Measurements from ENCODE around the gene NUP160. TPM values are rescaled to one million over a fixed set of nuclear protein-coding genes. Genes with fewer than 3 reads are reported as not detected.

Gene NUP160
- total and polyA plus RNA-seq, 2 of the 13 experiments (the other 11 are each of a cell fraction or from before 2014, with no cell fraction given): 28.3 to 43.5 TPM

DNA sequence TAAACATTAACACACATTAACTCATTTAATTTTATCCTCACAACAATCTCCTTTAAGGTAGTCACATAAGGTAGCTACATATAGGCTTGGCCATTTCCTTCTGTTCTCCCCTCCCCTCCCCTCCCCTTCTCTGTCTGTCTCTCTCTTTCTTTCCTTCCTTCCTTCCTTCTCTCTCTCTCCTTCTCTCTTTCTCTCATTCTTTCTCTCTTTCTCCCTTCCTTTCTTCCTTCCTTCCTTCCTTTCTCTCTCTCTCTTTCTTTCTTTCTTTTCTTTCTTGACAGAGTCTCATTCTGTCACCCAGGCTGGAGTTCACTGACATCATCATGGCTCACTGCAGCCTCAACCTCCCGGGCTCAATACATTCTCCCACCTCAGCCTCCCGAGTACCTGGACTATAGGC lies 22.3 kb upstream of the NUP160 start (continued):
- TF ChIP-seq, protein P1, sequence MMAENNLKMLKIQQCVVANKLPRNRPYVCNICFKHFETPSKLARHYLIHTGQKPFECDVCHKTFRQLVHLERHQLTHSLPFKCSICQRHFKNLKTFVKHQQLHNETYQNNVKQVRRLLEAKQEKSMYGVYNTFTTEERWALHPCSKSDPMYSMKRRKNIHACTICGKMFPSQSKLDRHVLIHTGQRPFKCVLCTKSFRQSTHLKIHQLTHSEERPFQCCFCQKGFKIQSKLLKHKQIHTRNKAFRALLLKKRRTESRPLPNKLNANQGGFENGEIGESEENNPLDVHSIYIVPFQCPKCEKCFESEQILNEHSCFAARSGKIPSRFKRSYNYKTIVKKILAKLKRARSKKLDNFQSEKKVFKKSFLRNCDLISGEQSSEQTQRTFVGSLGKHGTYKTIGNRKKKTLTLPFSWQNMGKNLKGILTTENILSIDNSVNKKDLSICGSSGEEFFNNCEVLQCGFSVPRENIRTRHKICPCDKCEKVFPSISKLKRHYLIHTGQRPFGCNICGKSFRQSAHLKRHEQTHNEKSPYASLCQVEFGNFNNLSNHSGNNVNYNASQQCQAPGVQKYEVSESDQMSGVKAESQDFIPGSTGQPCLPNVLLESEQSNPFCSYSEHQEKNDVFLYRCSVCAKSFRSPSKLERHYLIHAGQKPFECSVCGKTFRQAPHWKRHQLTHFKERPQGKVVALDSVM (CRISPR knock-in tag; IDR thresholded peaks at IDR 0.05): no peak
- no peak for TF ChIP-seq ZNF12 (CRISPR knock-in tag; IDR thresholded peaks at IDR 0.05)

DNA sequence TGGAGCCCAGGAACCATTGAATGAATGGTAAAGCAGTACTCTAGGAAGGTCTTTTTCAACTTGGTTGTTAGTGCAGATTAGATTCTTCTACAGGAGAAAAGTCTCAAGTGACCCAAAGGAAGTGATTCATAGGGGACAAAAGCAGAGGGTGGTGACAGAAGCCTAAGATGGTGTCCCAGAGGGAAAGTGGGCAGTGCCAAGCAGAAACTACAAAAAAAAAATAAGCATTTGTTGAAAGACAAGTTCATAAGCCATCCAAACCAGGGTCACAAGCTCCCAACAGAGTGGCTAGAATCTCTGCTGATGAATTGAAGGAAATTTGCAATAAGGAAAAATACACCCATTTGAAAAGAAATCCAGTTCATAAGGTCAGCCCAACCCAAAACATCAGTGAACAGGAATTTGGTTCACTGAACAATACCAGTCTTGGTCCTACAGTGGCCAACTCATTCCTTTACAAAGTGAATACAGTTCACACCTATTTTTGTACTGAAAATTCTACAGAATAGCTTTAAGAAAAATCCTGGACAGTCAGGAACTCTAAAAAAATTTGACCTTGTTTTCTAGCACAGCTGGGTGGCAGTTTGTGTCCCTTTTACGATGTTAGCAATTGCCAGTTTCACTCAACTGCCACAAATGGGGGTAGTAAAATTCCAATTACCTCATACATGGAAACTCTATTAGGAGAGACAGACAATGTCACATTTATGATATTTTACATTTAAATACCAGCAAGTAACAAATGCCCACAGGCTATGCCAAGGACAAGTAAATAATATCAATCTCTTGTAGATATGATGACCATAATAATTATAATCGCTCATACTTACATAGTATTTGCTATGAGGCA lies 21.6 kb upstream of the NUP160 start:
- peaks cover 2% of the 10 kb centered on the region; the same call in 1 of the 2 replicates for H3K4me1 ChIP-seq (ENCODE audit: insufficient read depth, low read length)
- no peak overlapping the region for H3K27ac ChIP-seq (ENCODE audit: extremely low read length, insufficient read depth, low read length)
- H3K4me3 ChIP-seq (replicated peaks in 1 of 3; ENCODE audit: insufficient read depth in 1 of 3, low read depth in 2 of 3, low read length in 3 of 3): no peak overlapping the region
- intact Hi-C loops (cut with micrococcal nuclease; ENCODE audit: unreplicated experiment): no loop called here
- ChIA-PET POLR2A (no interaction called here), CTCF (ENCODE audit: low intra/inter-chr PET ratio, low total read pairs) (no interaction called here)
- no peaks in the 10 kb centered on the region; a peak in 1 of 5 replicates for H3K27me3 ChIP-seq (ENCODE audit: control insufficient read depth in 1 of 2, insufficient read depth in 2 of 2, low read length in 2 of 2)
- in situ Hi-C loops (cut with HindIII; ENCODE audit: extremely low pct_ligation_motif_present, low pct_unique_long_range_greater_than_20kb): no loop called here
- FAIRE-seq (no peak), DNase-seq (ENCODE audit: low spot score) (no peak), ATAC-seq (no peak)
- 5% methylated on average over 2 of the region's 2 CpGs for WGBS (ENCODE audit: low lambda C conversion rate)
- H2AFZ ChIP-seq (ENCODE audit: low read length): no peak overlapping the region
- no peaks in the 10 kb centered on the region for H3K79me2 ChIP-seq (ENCODE audit: insufficient read depth, low read length)
- H4K20me1 ChIP-seq (ENCODE audit: insufficient read depth, low read length): no peaks in the 10 kb centered on the region
- H3K4me2 ChIP-seq (ENCODE audit: low read depth, low read length): no peak overlapping the region
- H3K36me3 ChIP-seq (replicated peaks in 1 of 2; ENCODE audit: control insufficient read depth in 1 of 2, insufficient read depth in 2 of 2, low read length in 2 of 2): no peaks in the 10 kb centered on the region
- no peak overlapping the region for H3K9ac ChIP-seq (ENCODE audit: insufficient read depth, low read depth, low read length)
- peaks cover 1% of the 10 kb centered on the region for H3K9me3 ChIP-seq (ENCODE audit: low read length)
- no TSS peak for BruUV-seq (replicated peaks)
- no peak for TF ChIP-seq ZNF782 (CRISPR knock-in tag; IDR thresholded peaks at IDR 0.05; ENCODE audit: borderline replicate concordance)
- TF ChIP-seq SRY (CRISPR knock-in tag; IDR thresholded peaks at IDR 0.05): no peak
- no peak for TF ChIP-seq ZNF850 (CRISPR knock-in tag; conservative IDR thresholded peaks at IDR 0.05)
- no peak for TF ChIP-seq SRSF1 (optimal IDR thresholded peaks at IDR 0.05; ENCODE audit: low read depth, low read length)
- no peak for TF ChIP-seq MTA1 (CRISPR knock-in tag; IDR thresholded peaks at IDR 0.05; ENCODE audit: borderline replicate concordance)
- TF ChIP-seq, protein P2, sequence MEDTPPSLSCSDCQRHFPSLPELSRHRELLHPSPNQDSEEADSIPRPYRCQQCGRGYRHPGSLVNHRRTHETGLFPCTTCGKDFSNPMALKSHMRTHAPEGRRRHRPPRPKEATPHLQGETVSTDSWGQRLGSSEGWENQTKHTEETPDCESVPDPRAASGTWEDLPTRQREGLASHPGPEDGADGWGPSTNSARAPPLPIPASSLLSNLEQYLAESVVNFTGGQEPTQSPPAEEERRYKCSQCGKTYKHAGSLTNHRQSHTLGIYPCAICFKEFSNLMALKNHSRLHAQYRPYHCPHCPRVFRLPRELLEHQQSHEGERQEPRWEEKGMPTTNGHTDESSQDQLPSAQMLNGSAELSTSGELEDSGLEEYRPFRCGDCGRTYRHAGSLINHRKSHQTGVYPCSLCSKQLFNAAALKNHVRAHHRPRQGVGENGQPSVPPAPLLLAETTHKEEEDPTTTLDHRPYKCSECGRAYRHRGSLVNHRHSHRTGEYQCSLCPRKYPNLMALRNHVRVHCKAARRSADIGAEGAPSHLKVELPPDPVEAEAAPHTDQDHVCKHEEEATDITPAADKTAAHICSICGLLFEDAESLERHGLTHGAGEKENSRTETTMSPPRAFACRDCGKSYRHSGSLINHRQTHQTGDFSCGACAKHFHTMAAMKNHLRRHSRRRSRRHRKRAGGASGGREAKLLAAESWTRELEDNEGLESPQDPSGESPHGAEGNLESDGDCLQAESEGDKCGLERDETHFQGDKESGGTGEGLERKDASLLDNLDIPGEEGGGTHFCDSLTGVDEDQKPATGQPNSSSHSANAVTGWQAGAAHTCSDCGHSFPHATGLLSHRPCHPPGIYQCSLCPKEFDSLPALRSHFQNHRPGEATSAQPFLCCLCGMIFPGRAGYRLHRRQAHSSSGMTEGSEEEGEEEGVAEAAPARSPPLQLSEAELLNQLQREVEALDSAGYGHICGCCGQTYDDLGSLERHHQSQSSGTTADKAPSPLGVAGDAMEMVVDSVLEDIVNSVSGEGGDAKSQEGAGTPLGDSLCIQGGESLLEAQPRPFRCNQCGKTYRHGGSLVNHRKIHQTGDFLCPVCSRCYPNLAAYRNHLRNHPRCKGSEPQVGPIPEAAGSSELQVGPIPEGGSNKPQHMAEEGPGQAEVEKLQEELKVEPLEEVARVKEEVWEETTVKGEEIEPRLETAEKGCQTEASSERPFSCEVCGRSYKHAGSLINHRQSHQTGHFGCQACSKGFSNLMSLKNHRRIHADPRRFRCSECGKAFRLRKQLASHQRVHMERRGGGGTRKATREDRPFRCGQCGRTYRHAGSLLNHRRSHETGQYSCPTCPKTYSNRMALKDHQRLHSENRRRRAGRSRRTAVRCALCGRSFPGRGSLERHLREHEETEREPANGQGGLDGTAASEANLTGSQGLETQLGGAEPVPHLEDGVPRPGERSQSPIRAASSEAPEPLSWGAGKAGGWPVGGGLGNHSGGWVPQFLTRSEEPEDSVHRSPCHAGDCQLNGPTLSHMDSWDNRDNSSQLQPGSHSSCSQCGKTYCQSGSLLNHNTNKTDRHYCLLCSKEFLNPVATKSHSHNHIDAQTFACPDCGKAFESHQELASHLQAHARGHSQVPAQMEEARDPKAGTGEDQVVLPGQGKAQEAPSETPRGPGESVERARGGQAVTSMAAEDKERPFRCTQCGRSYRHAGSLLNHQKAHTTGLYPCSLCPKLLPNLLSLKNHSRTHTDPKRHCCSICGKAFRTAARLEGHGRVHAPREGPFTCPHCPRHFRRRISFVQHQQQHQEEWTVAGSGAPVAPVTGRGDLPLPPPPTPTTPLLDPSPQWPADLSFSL (CRISPR knock-in tag; IDR thresholded peaks at IDR 0.05): no peak
- TF ChIP-seq, protein P3, sequence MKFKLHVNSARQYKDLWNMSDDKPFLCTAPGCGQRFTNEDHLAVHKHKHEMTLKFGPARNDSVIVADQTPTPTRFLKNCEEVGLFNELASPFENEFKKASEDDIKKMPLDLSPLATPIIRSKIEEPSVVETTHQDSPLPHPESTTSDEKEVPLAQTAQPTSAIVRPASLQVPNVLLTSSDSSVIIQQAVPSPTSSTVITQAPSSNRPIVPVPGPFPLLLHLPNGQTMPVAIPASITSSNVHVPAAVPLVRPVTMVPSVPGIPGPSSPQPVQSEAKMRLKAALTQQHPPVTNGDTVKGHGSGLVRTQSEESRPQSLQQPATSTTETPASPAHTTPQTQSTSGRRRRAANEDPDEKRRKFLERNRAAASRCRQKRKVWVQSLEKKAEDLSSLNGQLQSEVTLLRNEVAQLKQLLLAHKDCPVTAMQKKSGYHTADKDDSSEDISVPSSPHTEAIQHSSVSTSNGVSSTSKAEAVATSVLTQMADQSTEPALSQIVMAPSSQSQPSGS (CRISPR knock-in tag; IDR thresholded peaks at IDR 0.05): no peak
- no peak for TF ChIP-seq GZF1 (CRISPR knock-in tag; IDR thresholded peaks at IDR 0.05)
- TF ChIP-seq ZBTB21 (CRISPR knock-in tag; IDR thresholded peaks at IDR 0.05): no peak
- TF ChIP-seq KAT2B (IDR thresholded peaks at IDR 0.05; ENCODE audit: borderline replicate concordance, low read depth, low read length): no peak

All from HepG2 (cell line).